Epidermal melanocyte (primary cell): ENCODE measurements around the gene SLC25A2.
"Not testable (repeated sequence)": the region's sequence is repeated elsewhere in the genome, so short reads cannot be mapped to it uniquely, and the experiment has no call there.

Experiments
- DNase-seq: peaks from one replicate; pipeline ENCODE4 v3.0.0; 2011; ENCODE audit warnings: low spot score; ENCODE audit not compliant: insufficient read length

The SLC25A2 gene

DNA sequence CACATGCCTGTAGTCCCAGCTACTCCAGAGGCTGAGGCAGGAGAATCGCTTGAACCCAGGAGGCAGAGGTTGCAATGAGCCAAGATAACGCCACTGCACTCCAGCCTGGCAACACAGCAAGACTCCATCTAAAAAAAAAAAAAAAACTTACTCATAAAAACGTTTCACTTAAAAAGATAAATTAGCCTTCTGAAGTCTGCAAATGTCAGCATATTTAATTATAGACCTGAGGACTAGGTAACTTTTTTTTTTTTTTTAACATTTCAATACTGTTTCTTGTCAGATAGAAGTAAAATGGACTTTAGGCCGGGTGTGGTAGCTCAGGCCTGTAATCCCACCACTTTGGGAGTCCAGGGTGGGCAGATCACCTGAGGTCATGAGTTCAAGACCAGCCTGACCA, 13.1 kb upstream of the SLC25A2 start:
- not testable (repeated sequence) for DNase-seq

DNA sequence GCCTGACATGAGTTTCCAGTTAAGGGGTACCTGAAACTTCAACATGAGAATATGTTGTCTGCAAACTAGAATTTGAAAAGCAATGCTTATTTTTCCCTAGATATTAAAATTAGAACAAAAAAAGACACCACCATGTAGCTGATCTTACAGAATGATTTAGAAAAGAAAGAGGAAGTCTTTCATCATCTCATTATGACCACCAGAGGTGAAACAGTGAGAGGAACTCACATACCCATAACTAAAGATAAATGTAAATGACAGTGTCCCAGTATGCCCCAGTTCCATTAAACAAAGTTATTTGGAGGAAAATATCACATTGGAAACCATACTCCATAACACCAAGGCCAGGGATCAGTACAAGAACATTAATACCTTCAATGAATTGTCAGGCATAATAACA, 9.9 kb upstream of the SLC25A2 start:
- DNase-seq: no peak

DNA sequence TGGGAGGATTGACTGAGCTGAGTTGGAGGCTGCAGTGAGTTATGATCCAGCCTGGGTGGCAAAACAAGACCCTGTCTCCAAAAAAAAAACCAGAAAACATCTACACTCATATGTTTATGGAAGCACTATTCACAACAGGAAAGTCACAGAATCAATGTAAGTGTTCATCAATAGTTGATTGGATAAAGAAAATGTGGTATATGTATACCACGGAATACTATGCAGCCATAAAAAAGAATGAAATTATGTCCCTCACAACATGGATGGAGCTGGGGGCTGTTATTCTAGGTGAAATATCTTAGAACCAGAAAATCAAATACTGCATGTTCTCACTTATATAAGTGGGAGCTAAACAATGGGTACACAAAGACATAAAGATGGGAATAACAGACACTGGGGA, 2.8 kb upstream of the SLC25A2 start:
- no peak for DNase-seq

- no peak for DNase-seq
Observed at GRCh38 chr5:141298376-141298775, 5.5 kb downstream of the SLC25A2 start.

DNA sequence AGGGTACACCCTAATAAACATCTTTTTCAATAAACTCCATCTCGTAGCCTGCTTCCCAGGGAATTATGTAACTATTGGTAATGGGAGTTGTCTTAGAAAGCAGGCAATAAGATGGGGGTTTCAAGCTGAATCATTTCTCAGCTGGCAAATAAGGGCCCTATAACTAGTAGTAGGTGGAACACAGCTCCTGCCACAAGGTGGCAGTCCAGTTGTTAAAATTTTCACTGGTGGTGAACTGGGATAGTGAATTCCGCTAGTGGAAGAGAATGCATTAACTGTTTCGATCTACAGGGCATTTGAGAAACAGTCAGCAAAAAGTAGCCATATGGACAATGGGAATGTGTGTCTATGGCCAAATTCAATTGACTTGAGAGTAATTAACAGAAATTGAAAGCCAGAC, 30.9 kb downstream of the SLC25A2 start:
- no peak for DNase-seq

GRCh38 chr5:141269195-141269594, 34.7 kb downstream of the SLC25A2 start:
- DNase-seq: no peak

GRCh38 chr5:141261238-141261546, 42.7 kb downstream of the SLC25A2 start:
- no peak for DNase-seq

- DNase-seq: no peak
Observed at GRCh38 chr5:141260458-141261237, 43.2 kb downstream of the SLC25A2 start.

DNA sequence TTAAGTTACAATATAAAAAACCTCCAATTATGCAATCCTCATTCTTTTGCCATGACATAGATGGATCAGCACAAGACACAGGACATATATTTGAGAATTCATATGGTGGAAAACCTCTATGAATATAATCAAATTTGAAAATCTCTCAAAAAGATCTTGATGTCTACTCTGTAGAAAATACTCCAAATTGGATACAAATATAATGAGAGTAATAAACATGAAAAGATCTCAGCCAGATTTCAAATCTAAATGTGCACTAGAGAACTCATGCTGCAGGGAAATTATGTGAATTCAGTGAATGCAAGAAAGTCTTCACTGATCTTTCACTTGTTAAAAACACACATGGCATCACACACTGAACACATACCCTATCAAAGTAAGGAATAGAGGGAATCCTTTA, 44.9 kb downstream of the SLC25A2 start:
- no peak for DNase-seq

DNA sequence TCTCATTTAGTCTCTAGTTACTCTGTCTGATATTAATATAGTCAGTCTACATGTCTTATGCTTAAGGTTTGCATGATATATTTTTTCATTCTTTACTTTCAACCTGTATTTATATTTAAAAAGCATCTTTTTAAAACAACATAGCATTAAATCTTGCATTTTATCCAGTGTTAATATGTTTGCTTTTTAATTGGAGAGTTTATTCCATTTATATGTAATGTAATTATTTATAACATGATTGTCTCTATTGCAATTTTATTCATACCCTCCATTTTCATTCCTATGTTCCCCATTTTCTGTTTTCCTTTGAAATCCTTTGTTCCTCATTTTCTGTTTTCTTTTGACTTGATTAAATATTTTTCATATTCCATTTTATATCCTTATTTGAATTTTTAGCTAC, 45.4 kb downstream of the SLC25A2 start:
- DNase-seq: no peak
